ENCODE data around the gene GOLIM4.

DNA sequence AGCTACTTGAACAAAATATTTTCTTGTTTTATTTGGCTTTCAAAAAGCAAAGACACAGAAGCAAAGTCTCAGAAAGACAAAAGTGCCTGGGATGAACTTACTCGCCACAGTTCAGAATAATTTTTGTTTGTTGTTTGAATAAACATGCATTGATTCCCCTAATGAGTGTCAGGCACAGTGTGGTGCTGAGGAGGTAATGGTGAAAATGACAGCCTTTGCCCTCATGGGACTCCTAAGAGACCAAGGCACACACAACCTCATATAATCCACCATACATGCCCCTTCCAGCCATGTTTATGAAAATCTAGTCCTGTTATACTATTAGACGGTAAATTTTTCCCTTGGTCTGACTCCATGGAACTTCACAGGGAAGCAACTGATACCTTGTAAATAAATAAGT, 2.5 kb downstream of the GOLIM4 start:
- TF ChIP-seq, protein P1, sequence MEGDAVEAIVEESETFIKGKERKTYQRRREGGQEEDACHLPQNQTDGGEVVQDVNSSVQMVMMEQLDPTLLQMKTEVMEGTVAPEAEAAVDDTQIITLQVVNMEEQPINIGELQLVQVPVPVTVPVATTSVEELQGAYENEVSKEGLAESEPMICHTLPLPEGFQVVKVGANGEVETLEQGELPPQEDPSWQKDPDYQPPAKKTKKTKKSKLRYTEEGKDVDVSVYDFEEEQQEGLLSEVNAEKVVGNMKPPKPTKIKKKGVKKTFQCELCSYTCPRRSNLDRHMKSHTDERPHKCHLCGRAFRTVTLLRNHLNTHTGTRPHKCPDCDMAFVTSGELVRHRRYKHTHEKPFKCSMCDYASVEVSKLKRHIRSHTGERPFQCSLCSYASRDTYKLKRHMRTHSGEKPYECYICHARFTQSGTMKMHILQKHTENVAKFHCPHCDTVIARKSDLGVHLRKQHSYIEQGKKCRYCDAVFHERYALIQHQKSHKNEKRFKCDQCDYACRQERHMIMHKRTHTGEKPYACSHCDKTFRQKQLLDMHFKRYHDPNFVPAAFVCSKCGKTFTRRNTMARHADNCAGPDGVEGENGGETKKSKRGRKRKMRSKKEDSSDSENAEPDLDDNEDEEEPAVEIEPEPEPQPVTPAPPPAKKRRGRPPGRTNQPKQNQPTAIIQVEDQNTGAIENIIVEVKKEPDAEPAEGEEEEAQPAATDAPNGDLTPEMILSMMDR (IDR thresholded peaks at IDR 0.05): no peak
- TF ChIP-seq POLR2AphosphoS5 (IDR thresholded peaks at IDR 0.05): no peak
